Right lobe of liver (tissue), 6 donors: ENCODE results near the gene CBLL1. TPM values are rescaled to one million over a fixed set of nuclear protein-coding genes. Genes with fewer than 3 reads are reported as not detected.

Experiments
- ATAC-seq, 4 donors: fragments of 200-7000 bp; cut with Tn5 transposase; one replicate each; pipeline ENCODE4 v1.9.1; 2020; ENCODE audit warnings: mild to moderate bottlenecking in 4 of 4, moderate library complexity in 4 of 4
- DNase-seq, 3 donors: peaks; one replicate each; pipeline ENCODE4 v3.0.0-alpha.2; 2020
- H3K27ac ChIP-seq, 3 donors: fragments of 200-600 bp; one replicate each; pipeline ENCODE4 v1.8.0; 2022
- H3K27me3 ChIP-seq, 2 donors: fragments of 200-600 bp; one replicate each; pipeline ENCODE4 v1.8.0; 2022
- H3K36me3 ChIP-seq, 4 donors: fragments of 200-600 bp; sonication (generic) in 1 of 4; one replicate each; pipeline versions ENCODE4 v1.5.1 to v1.8.0; 2017 to 2022; ENCODE audit warnings: control low read depth in 1 of 4
- H3K4me1 ChIP-seq, 4 donors: fragments of 200-600 bp; sonication (generic) in 1 of 4; one replicate each; pipeline versions ENCODE4 v1.5.1 to v1.8.0; 2017 to 2022; ENCODE audit warnings: control low read depth in 1 of 4
- H3K4me3 ChIP-seq, 3 donors: fragments of 200-600 bp; one replicate each; pipeline ENCODE4 v1.8.0; 2022
- H3K9me3 ChIP-seq, 4 donors: fragments of 200-600 bp; sonication (generic) in 1 of 4; one replicate each; pipeline versions ENCODE4 v1.5.1 to v1.8.0; 2017 to 2022; ENCODE audit warnings: control low read depth in 1 of 4
- CTCF ChIP-seq, 4 donors: fragments of 200-600 bp in 3 of 4; fragments of 450-650 bp in 1 of 4; IDR thresholded peaks; one replicate each; pipeline versions ENCODE4 v1.5.1 to v1.8.0; 2016 to 2022; ENCODE audit warnings: antibody characterized with exemption in 4 of 4, mild to moderate bottlenecking in 2 of 4
- POLR2A ChIP-seq: fragments of 450-650 bp; IDR thresholded peaks from one replicate; pipeline ENCODE4 v1.6.1; 2017; ENCODE audit warnings: antibody characterized with exemption, mild to moderate bottlenecking
- WGBS: methylation state at CpG from one replicate; pipeline ENCODE4 v1.1.6; 2018; ENCODE audit warnings: low coverage, low lambda C conversion rate; ENCODE audit not compliant: insufficient coverage; ENCODE audit errors: missing lambda C conversion rate; 5-methylcytosine and 5-hydroxymethylcytosine counted together
- intact Hi-C, 2 donors: fragments of 100-400 bp; cut with DNase I; formaldehyde crosslinking; loops; one replicate each; pipeline versions ENCODE4 v1.11.2 to v1.14.1; 2022
- total RNA-seq, 6 experiments: library from RNA; depleted of rRNA in 2 of 6; stranded (reverse); fragments of >200 nt in 2 of 6; fragmentation: NEBNext Ultra II Directional in 3 of 6; extraction: Animal tissue kit (Norgen Biotek cat#: 25700) in 3 of 6; gene quantifications; one replicate each; pipeline versions ENCODE4 v1.1.0 to v1.2.4, GENCODE V29; 2016 to 2023
- donor health status: DM: no; HTN: yes; CAD: no.
- donor health status: DM: no; HTN: no; CAD: no.
- donor health status: DM: no; HTN: no; CAD: no.
- donor health status: DM: no; HTN: yes; CAD: no.
- donor health status: DM: no; HTN: yes; CAD: no.

CBLL1 gene
- total RNA-seq, 6 experiments from 2014 or later, result 5.8 to 11.6 (median 8.5) TPM

- H3K27me3 ChIP-seq, result no peaks in the 10 kb centered on the region
- no peaks in the 10 kb centered on the region for H3K9me3 ChIP-seq
- no peak for DNase-seq
- TF ChIP-seq POLR2A (no peak), CTCF (IDR thresholded peaks at IDR 0.05) (no peak)
- H3K36me3 ChIP-seq, result no peaks in the 10 kb centered on the region
- ATAC-seq, result no peak
- no peak overlapping the region for H3K27ac ChIP-seq
- H3K4me1 ChIP-seq, result no peaks in the 10 kb centered on the region
- intact Hi-C loops, result no loop called here
- H3K4me3 ChIP-seq, result no peak overlapping the region
These were observed 43.4 kb upstream of the CBLL1 start for GRCh38 chr7:107700570-107700969.

- H3K36me3 ChIP-seq, result no peaks in the 10 kb centered on the region
- ATAC-seq (no peak), DNase-seq (no peak)
- H3K27me3 ChIP-seq, result no peaks in the 10 kb centered on the region
- no peaks in the 10 kb centered on the region for H3K9me3 ChIP-seq
- TF ChIP-seq POLR2A, result no peak
- no peak for TF ChIP-seq CTCF (IDR thresholded peaks at IDR 0.05)
- H3K4me1 ChIP-seq, result no peaks in the 10 kb centered on the region
- 84% methylated on average over 3 of the region's 3 CpGs for WGBS
- intact Hi-C loops, result no loop called here
- no peak overlapping the region for H3K27ac ChIP-seq
- H3K4me3 ChIP-seq, result no peak overlapping the region
These were observed 42.8 kb upstream of the CBLL1 start for GRCh38 chr7:107701191-107701590.

- no peaks in the 10 kb centered on the region for H3K9me3 ChIP-seq
- H3K4me3 ChIP-seq, result no peak overlapping the region
- DNase-seq, result no peak
- ATAC-seq, result no peak
- no peaks in the 10 kb centered on the region for H3K27me3 ChIP-seq
- H3K36me3 ChIP-seq, result no peaks in the 10 kb centered on the region
- no peak overlapping the region for H3K27ac ChIP-seq
- intact Hi-C loops, result no loop called here
- TF ChIP-seq POLR2A (no peak), CTCF (IDR thresholded peaks at IDR 0.05) (no peak)
- H3K4me1 ChIP-seq, result no peaks in the 10 kb centered on the region
These were observed 40.7 kb upstream of the CBLL1 start for GRCh38 chr7:107703219-107703618.

GRCh38 chr7:107703872-107704271 lies 40.1 kb upstream of the CBLL1 start:
- ATAC-seq (no peak), DNase-seq (no peak)
- Histone ChIP-seq H3K36me3 (no peaks in the 10 kb centered on the region), H3K27ac (no peak overlapping the region), H3K27me3 (no peaks in the 10 kb centered on the region), H3K4me1 (no peaks in the 10 kb centered on the region), H3K9me3 (no peaks in the 10 kb centered on the region), H3K4me3 (no peak overlapping the region)
- no peak for TF ChIP-seq CTCF (IDR thresholded peaks at IDR 0.05)
- TF ChIP-seq POLR2A, result no peak
- intact Hi-C loops, result no loop called here
- 85% methylated on average over 3 of the region's 3 CpGs for WGBS

- H3K4me3 ChIP-seq, result no peak overlapping the region
- intact Hi-C loops, result no loop called here
- no peaks in the 10 kb centered on the region for H3K36me3 ChIP-seq
- no peaks in the 10 kb centered on the region for H3K4me1 ChIP-seq
- WGBS, result 84% methylated on average over 2 of the region's 2 CpGs
- DNase-seq (no peak), ATAC-seq (no peak)
- H3K9me3 ChIP-seq, result no peaks in the 10 kb centered on the region
- H3K27me3 ChIP-seq, result no peaks in the 10 kb centered on the region
- H3K27ac ChIP-seq, result no peak overlapping the region
- TF ChIP-seq CTCF (IDR thresholded peaks at IDR 0.05), result no peak
- TF ChIP-seq POLR2A, result no peak
These were observed 35.0 kb upstream of the CBLL1 start for GRCh38 chr7:107708956-107709355.
